Loucy (cell line): ENCODE measurements around the gene MOB3B.

Experiments used
- H2AFZ ChIP-seq: fragments of 200-600 bp; sonication (generic); 2 replicates; pipeline ENCODE4 v1.6.0; 2016; ENCODE audit warnings: antibody characterized with exemption, mild to moderate bottlenecking, low read length, moderate library complexity
- H3F3A ChIP-seq: fragments of 200-600 bp; 2 replicates; pipeline ENCODE4 v1.6.0; 2016; ENCODE audit warnings: antibody characterized with exemption, low read depth, mild to moderate bottlenecking
- H3K27me3 ChIP-seq: fragments of 200-600 bp; sonication (generic); 2 replicates; pipeline ENCODE4 v1.6.1; 2014; ENCODE audit warnings: low read length, mild to moderate bottlenecking; ENCODE audit not compliant: insufficient read depth, poor library complexity, severe bottlenecking
- H3K36me3 ChIP-seq: fragments of 200-600 bp; sonication (generic); 2 replicates; pipeline ENCODE4 v1.6.1; 2016; ENCODE audit warnings: low read length; ENCODE audit not compliant: insufficient read depth
- H3K4me1 ChIP-seq: fragments of 200-600 bp; sonication (generic); 2 replicates; pipeline ENCODE4 v1.5.1; 2014; ENCODE audit warnings: low read length, mild to moderate bottlenecking; ENCODE audit not compliant: insufficient read depth, poor library complexity, severe bottlenecking
- H3K4me2 ChIP-seq: fragments of 200-600 bp; sonication (generic); 2 replicates; pipeline ENCODE4 v1.6.0; 2014; ENCODE audit warnings: antibody characterized with exemption, low read length, low read depth, mild to moderate bottlenecking; ENCODE audit not compliant: poor library complexity, severe bottlenecking
- H3K4me3 ChIP-seq: fragments of 200-600 bp; sonication (generic); 2 replicates; pipeline ENCODE4 v1.5.1; 2014; ENCODE audit warnings: low read length, mild to moderate bottlenecking, mixed read lengths; ENCODE audit not compliant: poor library complexity, severe bottlenecking
- H3K79me2 ChIP-seq: fragments of 200-600 bp; sonication (generic); 2 replicates; pipeline ENCODE4 v1.6.1; 2014; ENCODE audit warnings: low read length; ENCODE audit not compliant: insufficient read depth
- H3K9ac ChIP-seq: fragments of 200-600 bp; sonication (generic); 2 replicates; pipeline ENCODE4 v1.6.0; 2014; ENCODE audit warnings: mild to moderate bottlenecking, low read depth, low read length, moderate library complexity; ENCODE audit not compliant: poor library complexity, severe bottlenecking
- H3K9me2 ChIP-seq: fragments of 200-600 bp; sonication (generic); replicated peaks from 2 replicates; pipeline ENCODE4 v1.6.1; 2016; ENCODE audit warnings: low read depth, low read length, mixed read lengths
- H3K9me3 ChIP-seq: fragments of 200-600 bp; sonication (generic); 2 replicates; pipeline ENCODE4 v1.6.1; 2014; ENCODE audit warnings: mild to moderate bottlenecking, antibody characterized with exemption, low read length, low read depth; ENCODE audit not compliant: insufficient read depth
- H4K20me1 ChIP-seq: fragments of 200-600 bp; sonication (generic); 2 replicates; pipeline ENCODE4 v1.6.0; 2014; ENCODE audit warnings: antibody characterized with exemption, low read length, mild to moderate bottlenecking; ENCODE audit not compliant: insufficient read depth, poor library complexity, severe bottlenecking
- CTCF ChIP-seq: fragments of 200-600 bp; sonication (generic); conservative IDR thresholded peaks from 2 replicates; pipeline ENCODE4 v1.5.1; 2014; ENCODE audit warnings: mild to moderate bottlenecking, antibody characterized with exemption, low read length
- EZH2phosphoT487 ChIP-seq: fragments of 200-600 bp; IDR thresholded peaks from 2 replicates; pipeline ENCODE4 v1.6.1; 2018; ENCODE audit warnings: antibody characterized with exemption, mild to moderate bottlenecking, moderate library complexity, borderline replicate concordance

The MOB3B gene

GRCh38 chr9:27426511-27427271 lies 102.9 kb downstream of the MOB3B start:
- TF ChIP-seq EZH2phosphoT487 (no peak), CTCF (no peak)
- H3K79me2 ChIP-seq, result no peaks in the 10 kb centered on the region
- no peak overlapping the region for H3K4me2 ChIP-seq
- H3K4me1 ChIP-seq, result peaks cover 3% of the 10 kb centered on the region
- H3K27me3 ChIP-seq, result no peaks in the 10 kb centered on the region
- H2AFZ ChIP-seq, result no peak overlapping the region
- H3K9me3 ChIP-seq, result no peaks in the 10 kb centered on the region
- no peak overlapping the region for H3K4me3 ChIP-seq
- no peak overlapping the region for H3K9ac ChIP-seq
- H3F3A ChIP-seq, result no peaks in the 10 kb centered on the region
- no peaks in the 10 kb centered on the region for H3K36me3 ChIP-seq
- no peaks in the 10 kb centered on the region for H3K9me2 ChIP-seq
- no peaks in the 10 kb centered on the region for H4K20me1 ChIP-seq

GRCh38 chr9:27425827-27426510 lies 103.6 kb downstream of the MOB3B start:
- Histone ChIP-seq H3K9me3 (no peaks in the 10 kb centered on the region), H3K27me3 (no peaks in the 10 kb centered on the region), H3K36me3 (no peaks in the 10 kb centered on the region), H3K4me2 (no peak overlapping the region), H3K79me2 (no peaks in the 10 kb centered on the region), H4K20me1 (no peaks in the 10 kb centered on the region), H3F3A (no peaks in the 10 kb centered on the region), H3K9ac (no peak overlapping the region), H3K4me3 (no peak overlapping the region), H3K4me1 (no peaks in the 10 kb centered on the region), H2AFZ (no peak overlapping the region), H3K9me2 (no peaks in the 10 kb centered on the region)
- TF ChIP-seq EZH2phosphoT487 (no peak), CTCF (no peak)

GRCh38 chr9:27423915-27424710 lies 105.5 kb downstream of the MOB3B start:
- Histone ChIP-seq H3K36me3 (no peaks in the 10 kb centered on the region), H3K4me2 (no peak overlapping the region)

More at GRCh38 chr9:27423915-27424710, 105.5 kb downstream of the MOB3B start:
- Histone ChIP-seq H3K4me1 (no peaks in the 10 kb centered on the region), H3F3A (no peaks in the 10 kb centered on the region), H2AFZ (no peak overlapping the region), H3K79me2 (no peaks in the 10 kb centered on the region), H3K4me3 (no peak overlapping the region), H3K9me3 (no peaks in the 10 kb centered on the region), H4K20me1 (no peaks in the 10 kb centered on the region), H3K9ac (no peak overlapping the region), H3K27me3 (no peaks in the 10 kb centered on the region), H3K9me2 (no peaks in the 10 kb centered on the region)
- TF ChIP-seq EZH2phosphoT487, result no peak
- TF ChIP-seq CTCF, result no peak
